ENCODE measurements around the gene LHX4. TPM values are rescaled to one million over a fixed set of nuclear protein-coding genes. Genes with fewer than 3 reads are reported as not detected.

The LHX4 gene
- total and polyA plus RNA-seq, 9 of the 15 experiments (the other 6 are each of a cell fraction or from before 2014, with no cell fraction given) = 0.01 to 0.11 (median 0.07) TPM; not detected in 5

- no TSS peak for BruUV-seq (replicated peaks)
- peaks cover 14% of the 10 kb centered on the region; the same call in 2 of the 3 replicates for H3K36me3 ChIP-seq (ENCODE audit: control insufficient read depth, insufficient read depth, low read length)
- intact Hi-C loops (cut with micrococcal nuclease) (no loop called here), in situ Hi-C loops (cut with MboI) (no loop called here)
- no peak overlapping the region for H3K4me2 ChIP-seq (ENCODE audit: insufficient read depth, low read length)
- FAIRE-seq (no peak), DNase-seq (ENCODE audit: extremely low read depth in 1 of 4, low spot score in 3 of 4) (no peak), ATAC-seq (no peak)
- no peak overlapping the region for H3K4me3 ChIP-seq
- no peaks in the 10 kb centered on the region for H3K9me3 ChIP-seq (replicated peaks; ENCODE audit: control insufficient read depth, insufficient read depth, low read depth, low read length)
- H2AFZ ChIP-seq (ENCODE audit: low read depth, low read length) = no peak overlapping the region
- TF ChIP-seq KLF13 (tag; IDR thresholded peaks at IDR 0.05; ENCODE audit: borderline replicate concordance, low read depth) (no peak), NRF1 (conservative IDR thresholded peaks at IDR 0.05 in 1 of 2, IDR thresholded peaks at IDR 0.05 in 1 of 2) (no peak), ZNF431 (CRISPR knock-in tag; IDR thresholded peaks at IDR 0.05) (no peak), NBN (IDR thresholded peaks at IDR 0.05; ENCODE audit: low read depth) (no peak), MNT (conservative IDR thresholded peaks at IDR 0.05) (no peak), BACH1 (tag; IDR thresholded peaks at IDR 0.05) (no peak), SNRNP70 (optimal IDR thresholded peaks at IDR 0.05; ENCODE audit: low read depth, low read length) (no peak), GTF3C2 (IDR thresholded peaks at IDR 0.05; ENCODE audit: borderline replicate concordance, extremely low read depth, insufficient read length) (no peak), RBFOX2 (IDR thresholded peaks at IDR 0.05; ENCODE audit: low read depth, low read length) (no peak), RNF219 (CRISPR knock-in tag; IDR thresholded peaks at IDR 0.05) (no peak), RBM39 (optimal IDR thresholded peaks at IDR 0.05; ENCODE audit: low read depth, low read length) (no peak), DACH1 (IDR thresholded peaks at IDR 0.05; ENCODE audit: partially characterized antibody) (no peak), HBP1 (CRISPR knock-in tag; IDR thresholded peaks at IDR 0.05) (no peak), FOSL1 (tag; conservative IDR thresholded peaks at IDR 0.05) (no peak), RBM17 (IDR thresholded peaks at IDR 0.05; ENCODE audit: borderline replicate concordance, low read depth, low read length) (no peak)
- ChIA-PET CTCF (ENCODE audit: low intra/inter-chr PET ratio) (no interaction called here), POLR2A (no interaction called here)
- H3K27ac ChIP-seq (ENCODE audit: extremely low read depth, low read depth, low read length) = no peak overlapping the region
- H4K20me1 ChIP-seq (replicated peaks; ENCODE audit: control insufficient read depth, insufficient read depth, low read length) = no peaks in the 10 kb centered on the region
- H3K9ac ChIP-seq (ENCODE audit: insufficient read depth in 1 of 2, low read depth in 2 of 2, low read length in 2 of 2) = no peak overlapping the region
- no peaks in the 10 kb centered on the region; the same call in 2 of the 3 replicates for H3K79me2 ChIP-seq (ENCODE audit: control insufficient read depth, insufficient read depth, low read length)
- H3K9me1 ChIP-seq (ENCODE audit: control insufficient read depth, insufficient read depth, low read length) = no peaks in the 10 kb centered on the region
- no peaks in the 10 kb centered on the region for H3K4me1 ChIP-seq (replicated peaks in 1 of 2; ENCODE audit: control insufficient read depth in 2 of 2, insufficient read depth in 2 of 2, low read length in 2 of 2)
- H3K27me3 ChIP-seq (ENCODE audit: control insufficient read depth in 2 of 2, insufficient read depth in 2 of 2, low read length in 2 of 2) = no peaks in the 10 kb centered on the region
- 96% methylated on average over 2 of the region's 2 CpGs for WGBS (ENCODE audit: insufficient coverage, low coverage, missing lambda C conversion rate)
Measured at GRCh38 chr1:180312926-180313325, 82.9 kb downstream of the LHX4 start.

All from K562 (cell line).